Peyer's patch (tissue), 4 donors: ENCODE data around the gene HRC.

Experiments used
- POLR2A ChIP-seq, 2 donors: fragments of 450-650 bp; IDR thresholded peaks; one replicate each; pipeline ENCODE4 v1.5.1; 2017; ENCODE audit warnings: antibody characterized with exemption in 2 of 2, mild to moderate bottlenecking in 2 of 2, moderate library complexity in 2 of 2
- TF ChIP-seq, protein P1 (sequence below), 6 experiments: fragments of 450-650 bp in 4 of 6; fragments of 200-600 bp in 2 of 6; sonication (generic) in 1 of 6; IDR thresholded peaks; one replicate each; pipeline ENCODE4 v1.5.1; 2017 to 2019; ENCODE audit warnings: antibody characterized with exemption in 6 of 6, mild to moderate bottlenecking in 3 of 6, moderate library complexity in 1 of 6

DNA sequence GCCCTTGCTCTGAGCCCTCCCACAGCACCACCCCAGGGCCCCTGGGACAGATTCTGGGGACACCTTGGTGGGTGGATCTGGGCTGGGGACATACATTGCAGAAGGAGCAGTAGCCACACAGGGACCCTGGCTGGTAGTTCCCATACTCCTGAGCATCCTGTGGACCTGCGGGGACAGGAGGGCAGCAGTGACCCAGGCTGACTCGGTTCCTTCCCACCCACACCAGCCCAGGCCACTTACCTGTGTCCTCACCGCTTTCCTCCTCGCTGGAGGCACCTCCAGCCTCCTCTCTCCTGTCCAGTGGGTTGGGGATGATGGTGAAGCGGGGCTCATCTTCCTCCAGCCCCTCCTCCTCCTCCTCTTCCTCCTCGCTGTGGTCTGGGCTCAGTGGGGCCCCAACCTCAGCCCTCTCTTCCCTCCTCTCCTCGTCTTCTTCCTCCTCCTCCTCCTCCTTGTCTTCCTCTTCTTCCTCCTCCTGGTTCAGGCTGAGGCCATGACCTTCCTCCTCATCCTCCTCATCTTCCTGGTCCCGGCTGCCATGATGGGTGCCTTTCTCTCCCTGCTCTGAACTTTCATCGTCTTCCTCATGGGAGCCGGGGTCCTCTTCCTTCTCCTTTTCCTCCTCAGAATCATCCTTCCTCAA is 1.9 kb downstream of the HRC start:
- TF ChIP-seq, protein P1, sequence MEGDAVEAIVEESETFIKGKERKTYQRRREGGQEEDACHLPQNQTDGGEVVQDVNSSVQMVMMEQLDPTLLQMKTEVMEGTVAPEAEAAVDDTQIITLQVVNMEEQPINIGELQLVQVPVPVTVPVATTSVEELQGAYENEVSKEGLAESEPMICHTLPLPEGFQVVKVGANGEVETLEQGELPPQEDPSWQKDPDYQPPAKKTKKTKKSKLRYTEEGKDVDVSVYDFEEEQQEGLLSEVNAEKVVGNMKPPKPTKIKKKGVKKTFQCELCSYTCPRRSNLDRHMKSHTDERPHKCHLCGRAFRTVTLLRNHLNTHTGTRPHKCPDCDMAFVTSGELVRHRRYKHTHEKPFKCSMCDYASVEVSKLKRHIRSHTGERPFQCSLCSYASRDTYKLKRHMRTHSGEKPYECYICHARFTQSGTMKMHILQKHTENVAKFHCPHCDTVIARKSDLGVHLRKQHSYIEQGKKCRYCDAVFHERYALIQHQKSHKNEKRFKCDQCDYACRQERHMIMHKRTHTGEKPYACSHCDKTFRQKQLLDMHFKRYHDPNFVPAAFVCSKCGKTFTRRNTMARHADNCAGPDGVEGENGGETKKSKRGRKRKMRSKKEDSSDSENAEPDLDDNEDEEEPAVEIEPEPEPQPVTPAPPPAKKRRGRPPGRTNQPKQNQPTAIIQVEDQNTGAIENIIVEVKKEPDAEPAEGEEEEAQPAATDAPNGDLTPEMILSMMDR (IDR thresholded peaks at IDR 0.05): no peak
- no peak for TF ChIP-seq POLR2A (IDR thresholded peaks at IDR 0.05)
